Left cardiac atrium (tissue), 4 donors: ENCODE results near the gene OR51L1. TPM values are rescaled to one million over a fixed set of nuclear protein-coding genes. Genes with fewer than 3 reads are reported as not detected.
"Not testable (repeated sequence)": the region's sequence is repeated elsewhere in the genome, so short reads cannot be mapped to it uniquely, and the experiment has no call there.

Source experiments
- ATAC-seq, 2 donors: fragments of 200-7000 bp; cut with Tn5 transposase; one replicate each; pipeline ENCODE4 v1.9.1; 2020; ENCODE audit warnings: mild to moderate bottlenecking in 2 of 2, moderate library complexity in 2 of 2
- DNase-seq: peaks from one replicate; pipeline ENCODE4 v3.0.0-alpha.2; 2020
- intact Hi-C, 2 donors: fragments of 100-400 bp; cut with DNase I; formaldehyde crosslinking; loops; one replicate each; pipeline versions ENCODE4 v1.14.1 to v1.15.1; 2022 to 2023
- long read RNA-seq: library from polyadenylated mRNA; unstranded; transcript quantifications from one replicate; pipeline ENCODE4 v2.0.0, GENCODE V29; 2021
- total RNA-seq, 2 donors: library from RNA; stranded (reverse); fragmentation: NEBNext Ultra II Directional; extraction: Animal tissue kit (Norgen Biotek cat#: 25700); gene quantifications; one replicate each; pipeline ENCODE4 v1.2.1, GENCODE V29; 2021
- donor health status: DM: no; HTN: yes; CAD: no.
- donor health status: DM: no; HTN: yes; CAD: no; lungs with severe emphysema.
- donor health status: DM: yes; HTN: yes; CAD: no.
- donor health status: Dilated cardiomyopathy.

OR51L1 gene
- not detected for total RNA-seq
- long read RNA-seq = 0 reads

- intact Hi-C loops = no loop called here
- no peak for DNase-seq
- no peak for ATAC-seq
Measured at GRCh38 chr11:4994551-4994950, at the start of gene OR51L1. OR51L1 (plus strand) TSS chr11:4994851; CDS start chr11:4998983, 4,132 bp downstream.

DNA sequence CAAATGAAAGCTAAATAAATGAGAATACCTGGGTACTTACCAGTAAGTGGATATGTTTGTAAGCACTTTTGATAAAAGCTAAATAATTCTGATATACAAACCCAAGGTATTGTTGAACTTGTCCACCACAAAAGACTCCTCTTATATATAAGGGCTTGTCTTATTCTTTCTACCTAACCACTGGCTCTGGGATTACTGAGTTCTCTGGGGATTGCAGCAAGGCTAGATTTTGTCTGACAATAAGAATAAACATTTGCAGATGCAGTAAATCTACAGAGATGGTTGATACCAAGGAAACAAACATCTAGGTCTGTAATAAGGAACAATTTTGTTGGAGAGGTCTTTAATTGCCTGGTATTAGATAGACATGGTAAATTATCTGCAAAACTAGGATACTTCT is 47.1 kb upstream of the OR51L1 start, which contains the start of gene OR51A4:
TSS of gene OR51A4 (minus strand) at position 101 of the 400 bp plus-strand sequence. CDS start 505 bp downstream, outside the sequence.
- intact Hi-C loops = no loop called here

DNA sequence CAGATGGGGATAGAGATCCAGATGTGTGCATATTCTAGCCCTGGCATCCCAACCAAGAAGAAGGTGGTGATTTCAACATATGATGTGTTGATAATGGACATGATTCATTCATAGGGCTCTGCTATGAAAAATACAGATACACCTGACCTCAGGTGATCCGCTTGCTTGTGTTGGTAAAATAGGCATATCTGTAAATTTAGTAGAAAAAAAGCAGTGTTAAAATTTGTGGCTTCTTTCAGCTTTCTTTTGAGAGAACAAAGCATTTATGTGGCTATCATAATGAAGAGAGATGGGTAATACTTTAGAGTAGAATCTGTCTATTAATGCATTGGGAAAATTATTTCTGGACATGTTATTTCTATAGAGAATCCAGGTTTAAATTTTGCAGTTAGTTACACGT is 39.0 kb upstream of the OR51L1 start, which contains the start of gene OR51A2:
TSS of gene OR51A2 (minus strand) at position 101 of the 400 bp plus-strand sequence. CDS start at position 101, 0 bp downstream.
- intact Hi-C loops, DNase-seq, ATAC-seq: not testable (repeated sequence)

More for the DNA sequence above, 47.1 kb upstream of the OR51L1 start, which contains the start of gene OR51A4:
- DNase-seq (no peak), ATAC-seq (no peak)

- DNase-seq (no peak), ATAC-seq (no peak)
- intact Hi-C loops = no loop called here
Measured at GRCh38 chr11:4957396-4957795, 37.3 kb upstream of the OR51L1 start.

GRCh38 chr11:4960877-4961276 is 33.8 kb upstream of the OR51L1 start:
- no peak for DNase-seq
- no peak for ATAC-seq
- intact Hi-C loops = no loop called here

DNA sequence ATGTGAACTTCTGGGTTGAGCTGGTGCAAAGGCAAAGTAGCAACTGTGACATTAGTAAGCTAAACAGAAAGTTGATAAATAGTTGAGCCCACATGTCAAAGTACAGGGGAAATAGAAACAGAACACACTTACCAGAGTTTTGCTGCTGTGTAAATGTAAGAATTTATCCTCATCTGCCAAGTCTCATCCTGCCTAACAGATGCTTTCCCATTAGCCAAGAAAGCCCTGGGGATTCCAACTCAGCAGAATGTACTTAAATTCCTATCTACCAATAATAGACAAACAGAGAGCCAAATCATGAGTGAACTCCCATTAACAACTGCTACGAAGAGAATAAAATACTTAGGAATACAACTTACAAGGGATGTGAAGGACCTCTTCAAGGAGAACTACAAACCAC is 31.8 kb upstream of the OR51L1 start:
- intact Hi-C loops = no loop called here
- ATAC-seq = no peak

GRCh38 chr11:4975436-4975835 is 19.2 kb upstream of the OR51L1 start:
- intact Hi-C loops = no loop called here
- ATAC-seq (no peak), DNase-seq (no peak)

More for the DNA sequence above, 31.8 kb upstream of the OR51L1 start:
- no peak for DNase-seq

DNA sequence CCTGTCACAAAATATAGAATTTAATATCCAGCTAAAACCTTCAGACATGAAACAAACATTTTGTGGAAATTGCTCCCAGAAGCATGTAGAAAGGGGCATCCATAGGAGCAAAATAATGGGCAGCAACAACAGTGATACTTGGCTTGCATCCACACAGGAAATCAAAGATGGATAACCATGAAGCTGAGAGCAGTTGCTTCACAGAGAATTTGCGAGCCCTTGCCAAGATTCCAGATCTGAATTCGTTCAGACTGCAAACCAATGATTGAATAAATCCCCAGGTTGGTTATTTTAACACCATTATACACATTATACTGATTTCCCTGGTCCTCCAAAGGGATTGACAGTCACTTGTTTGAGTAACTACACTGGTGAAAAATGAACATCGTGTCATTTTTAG is 15.6 kb upstream of the OR51L1 start:
- intact Hi-C loops = no loop called here
- ATAC-seq = no peak
- DNase-seq = no peak

DNA sequence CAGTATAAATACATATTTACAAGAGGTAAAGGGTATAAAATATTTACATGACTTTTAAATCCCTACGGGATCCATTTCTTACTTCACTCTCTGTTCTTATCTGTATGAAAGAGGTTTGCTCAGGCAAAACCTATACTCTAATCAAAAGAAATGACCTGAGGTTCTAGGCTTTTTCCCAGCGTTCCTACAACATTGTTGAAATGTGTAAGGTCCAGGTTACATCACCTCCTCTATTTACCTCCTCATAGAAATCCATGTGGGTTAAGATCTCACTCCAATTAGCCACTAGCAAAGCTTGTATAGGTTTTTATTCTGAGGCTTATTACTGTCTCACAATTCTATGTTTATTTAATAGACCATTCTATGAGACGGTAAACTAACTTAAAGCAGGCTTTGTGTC is 12.0 kb upstream of the OR51L1 start:
- intact Hi-C loops = no loop called here
- no peak for ATAC-seq

DNA sequence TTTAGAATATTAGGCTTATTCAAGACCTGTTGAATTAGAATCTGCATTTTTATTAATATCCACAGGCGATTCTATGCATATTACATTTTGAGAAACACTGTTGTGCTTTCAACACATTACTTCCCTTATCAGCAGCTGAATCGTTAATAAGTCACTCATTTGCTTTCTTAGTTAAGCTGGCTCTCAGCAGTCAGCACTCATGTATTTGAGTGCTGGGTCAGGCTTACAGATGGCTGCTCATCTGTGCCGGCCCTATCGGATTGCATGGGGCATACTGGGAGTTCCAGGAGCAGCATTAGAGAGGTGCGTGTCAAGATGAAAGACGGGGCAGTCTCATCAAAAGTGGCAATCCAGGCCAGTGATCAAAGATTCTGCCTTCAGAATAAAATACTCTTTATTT is 10.8 kb upstream of the OR51L1 start:
- intact Hi-C loops = no loop called here
- DNase-seq (no peak), ATAC-seq (no peak)

More for the DNA sequence above, 12.0 kb upstream of the OR51L1 start:
- no peak for DNase-seq

DNA sequence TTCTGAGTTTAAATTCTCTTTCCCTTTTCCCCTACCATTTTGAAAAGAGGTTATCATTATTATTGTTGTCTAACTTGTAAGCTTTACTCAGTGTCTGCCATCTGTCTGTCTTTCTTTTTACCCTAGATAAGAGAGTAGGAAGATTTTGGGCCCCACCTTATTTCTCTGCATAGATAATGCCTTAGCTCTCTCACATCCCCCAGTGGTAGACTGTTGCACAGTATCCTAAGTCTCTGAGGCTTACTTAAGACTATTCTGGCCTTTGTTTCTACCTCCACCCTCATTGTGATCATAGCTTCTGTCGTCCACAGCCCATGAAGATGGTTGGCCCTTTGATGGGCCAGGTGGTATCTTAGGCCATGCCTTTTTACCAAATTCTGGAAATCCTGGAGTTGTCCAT is 3.6 kb upstream of the OR51L1 start:
- ATAC-seq = peak in 1 of 2 donors; percentile 27
- DNase-seq = no peak
- intact Hi-C loops = no loop called here

DNA sequence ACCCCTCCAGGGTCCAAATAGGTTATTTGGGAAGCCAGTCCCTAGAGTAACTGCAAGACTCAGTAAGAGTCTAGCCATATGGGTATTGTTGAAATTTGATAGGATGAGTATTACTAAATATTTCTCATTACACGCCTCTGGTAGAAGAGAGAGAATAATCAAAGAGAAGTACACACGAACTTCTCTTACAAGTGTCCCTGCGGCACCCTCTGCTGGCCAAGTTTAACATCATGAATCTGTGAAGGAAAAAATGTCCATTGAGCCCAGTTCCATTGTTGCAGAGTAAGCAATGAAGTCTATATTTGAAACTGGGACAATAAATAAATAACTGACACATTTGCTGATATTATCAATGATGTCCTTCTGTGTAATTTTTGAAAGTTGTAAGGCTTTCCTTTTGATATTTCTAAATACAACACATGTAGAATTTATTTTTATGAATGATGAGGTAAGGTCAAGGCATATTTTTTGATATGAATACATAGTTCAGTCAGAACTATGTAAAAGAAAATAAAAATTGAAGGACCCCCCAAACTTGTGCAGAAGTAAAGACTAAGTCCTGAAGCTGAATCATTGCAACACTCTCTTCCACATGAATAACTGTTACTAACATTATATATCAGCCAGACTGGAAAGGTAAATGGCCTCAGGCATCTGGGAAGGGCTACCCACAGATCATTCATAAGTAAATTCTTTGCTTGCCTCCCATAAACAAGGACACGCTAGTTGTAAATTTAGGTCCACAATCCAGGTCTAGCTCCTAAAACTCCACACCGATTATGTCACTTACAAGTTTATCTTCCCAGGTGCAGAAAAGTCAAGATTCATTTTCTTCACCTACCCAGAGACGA is 10.0 kb downstream of the OR51L1 start:
- DNase-seq = peak; percentile 60
- intact Hi-C loops = loop anchor here (2.0 to 5.0 kb wide), 2 partner anchors 367 to 378 kb away; partner anchors contain the start of gene OR51D1 (in 1 of the 2)
- ATAC-seq = no peak

- ATAC-seq (no peak), DNase-seq (no peak)
- intact Hi-C loops = no loop called here
Measured at GRCh38 chr11:5007561-5007960, 12.9 kb downstream of the OR51L1 start.

DNA sequence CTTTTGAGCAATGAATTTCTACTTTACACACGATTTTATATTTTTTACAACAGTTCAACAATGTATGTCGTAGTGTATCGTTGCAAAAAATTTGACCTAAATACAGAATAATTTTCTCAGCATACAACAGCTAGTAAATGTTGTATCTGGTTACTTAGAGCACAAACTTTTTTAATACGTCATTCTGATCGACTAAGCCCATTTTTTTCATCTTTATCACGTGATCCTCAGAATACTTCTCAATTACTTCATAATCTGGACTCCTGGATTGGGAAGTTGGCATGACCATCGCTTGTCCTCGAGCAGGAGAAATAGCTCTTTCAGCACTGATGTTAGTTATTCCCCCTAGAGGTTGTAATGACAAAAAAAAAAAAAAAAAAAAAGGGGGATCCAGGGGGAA is 16.6 kb downstream of the OR51L1 start:
- intact Hi-C loops = no loop called here
- no peak for DNase-seq
- ATAC-seq = no peak

- no peak for ATAC-seq
- DNase-seq = no peak
- intact Hi-C loops = no loop called here
Measured at GRCh38 chr11:5013012-5013411, 18.4 kb downstream of the OR51L1 start.

GRCh38 chr11:5021996-5022395 is 27.3 kb downstream of the OR51L1 start:
- intact Hi-C loops = no loop called here

GRCh38 chr11:5036669-5037068 is 42.0 kb downstream of the OR51L1 start:
- no peak for DNase-seq
- ATAC-seq = no peak
- intact Hi-C loops = no loop called here

More at GRCh38 chr11:5021996-5022395, 27.3 kb downstream of the OR51L1 start:
- DNase-seq = no peak
- peak in 1 of 2 donors; percentile 57 for ATAC-seq

DNA sequence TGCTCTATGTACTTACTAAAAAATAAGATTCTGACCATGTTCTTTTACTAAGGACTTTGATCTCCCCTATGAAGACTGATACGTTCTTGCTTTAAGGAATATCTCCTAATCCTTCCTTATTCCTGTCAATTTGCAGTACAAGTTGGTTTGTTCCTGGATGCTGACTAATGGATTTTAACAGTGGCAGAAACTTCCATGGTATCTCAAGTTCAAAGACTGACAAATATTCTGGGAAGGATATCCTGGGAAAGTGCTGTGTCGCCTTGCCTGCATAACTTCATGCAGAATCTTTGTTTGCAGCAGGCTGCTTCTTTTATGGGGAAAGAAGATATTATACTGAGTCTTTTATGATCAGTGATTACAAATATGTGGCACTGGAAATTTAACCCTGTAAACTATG is 43.3 kb downstream of the OR51L1 start:
- DNase-seq = no peak
- intact Hi-C loops = no loop called here
- ATAC-seq = no peak

- ATAC-seq = no peak
- intact Hi-C loops = no loop called here
Measured at GRCh38 chr11:5038341-5038740, 43.7 kb downstream of the OR51L1 start.

GRCh38 chr11:5040876-5041275 is 46.2 kb downstream of the OR51L1 start:
- DNase-seq = no peak
- ATAC-seq = no peak
- intact Hi-C loops = no loop called here

More at GRCh38 chr11:5038341-5038740, 43.7 kb downstream of the OR51L1 start:
- DNase-seq = no peak

- ATAC-seq = no peak
- intact Hi-C loops = no loop called here
- no peak for DNase-seq
Measured at GRCh38 chr11:5042091-5042490, 47.4 kb downstream of the OR51L1 start.
